H1 (cell line): ENCODE measurements around the gene CAMTA1. TPM values are rescaled to one million over a fixed set of nuclear protein-coding genes. Genes with fewer than 3 reads are reported as not detected.

ENCODE experiments used
- CTCF ChIA-PET: fragments of 300-600 bp; sonication (Branson Sonifier 250); formaldehyde crosslinking; loops from one replicate; lab custom pipeline; 2021; ENCODE audit not compliant: partially characterized antibody; lab: Charles Lee
- POLR2A ChIA-PET: fragments of 300-600 bp; sonication (Branson Sonifier 250); formaldehyde crosslinking; loops from one replicate; lab custom pipeline; 2021; ENCODE audit warnings: inconsistent platforms; ENCODE audit not compliant: partially characterized antibody; lab: Charles Lee
- DNase-seq, 2 experiments: peaks; one replicate each; pipeline versions ENCODE4 v3.0.0 to v3.0.0-alpha.2; 2010 to 2022; ENCODE audit warnings: low spot score in 2 of 2, low read depth in 1 of 2, mixed read lengths in 1 of 2
- FAIRE-seq: peaks from 2 replicates; lab custom pipeline; 2011; peaks lifted over from hg19 to GRCh38; lab: Jason Lieb, UNC
- H2AFZ ChIP-seq: 2 replicates; pipeline ENCODE4 v1.8.1; 2012; ENCODE audit warnings: low read length, inconsistent platforms
- H2AK5ac ChIP-seq: 2 replicates; pipeline ENCODE4 v1.6.1; 2013; ENCODE audit warnings: low read depth, low read length
- H2BK120ac ChIP-seq: replicated peaks from 2 replicates; pipeline ENCODE3; 2013; ENCODE audit warnings: low read depth, low read length, inconsistent platforms
- H2BK12ac ChIP-seq: 2 replicates; pipeline ENCODE4 v1.6.1; 2013; ENCODE audit warnings: low read depth, low read length
- H2BK15ac ChIP-seq: 2 replicates; pipeline ENCODE4 v1.6.1; 2013; ENCODE audit warnings: low read length
- H2BK20ac ChIP-seq: 2 replicates; pipeline ENCODE4 v1.6.1; 2013; ENCODE audit warnings: low read length
- H2BK5ac ChIP-seq: 2 replicates; pipeline ENCODE4 v1.6.1; 2013; ENCODE audit warnings: low read depth, low read length
- H3K14ac ChIP-seq: 2 replicates; pipeline ENCODE4 v1.6.1; 2013; ENCODE audit warnings: inconsistent platforms; ENCODE audit not compliant: insufficient read length
- H3K18ac ChIP-seq: 2 replicates; pipeline ENCODE4 v1.6.1; 2013; ENCODE audit warnings: low read length; ENCODE audit errors: extremely low read depth
- H3K23ac ChIP-seq: 2 replicates; pipeline ENCODE4 v1.6.1; 2013; ENCODE audit warnings: inconsistent platforms; ENCODE audit not compliant: insufficient read length
- H3K23me2 ChIP-seq: 2 replicates; pipeline ENCODE4 v1.6.1; 2013; ENCODE audit warnings: low read depth, low read length
- H3K27ac ChIP-seq: 2 replicates; pipeline ENCODE4 v1.6.1; 2011; ENCODE audit warnings: low read depth, low read length, inconsistent platforms
- H3K27me3 ChIP-seq, 4 experiments: replicated peaks in 1 of 4; 1 replicate in 1 of 4; 2 replicates in 3 of 4; pipeline versions ENCODE4 v1.6.1 to v1.8.1; 2011 to 2013; ENCODE audit warnings: low read length in 3 of 4, mild to moderate bottlenecking in 3 of 4, inconsistent platforms in 2 of 4, mixed read lengths in 2 of 4, moderate library complexity in 1 of 4; ENCODE audit not compliant: control insufficient read depth in 3 of 4, insufficient read depth in 3 of 4; ENCODE audit errors: extremely low read depth in 1 of 4
- H3K36me3 ChIP-seq, 4 experiments: 2 replicates each; pipeline versions ENCODE4 v1.6.1 to v1.8.1; 2011 to 2013; ENCODE audit warnings: mild to moderate bottlenecking in 4 of 4, low read length in 3 of 4, moderate library complexity in 2 of 4, control low read depth in 1 of 4, inconsistent platforms in 1 of 4; ENCODE audit not compliant: insufficient read depth in 4 of 4, control insufficient read depth in 2 of 4
- H3K4ac ChIP-seq: replicated peaks from 2 replicates; pipeline ENCODE3; 2013; ENCODE audit warnings: low read length, low read depth, mixed read lengths, inconsistent platforms; ENCODE audit not compliant: insufficient read length
- H3K4me1 ChIP-seq, 4 experiments: replicated peaks in 1 of 4; 1 replicate in 1 of 4; 2 replicates in 3 of 4; pipeline versions ENCODE4 v1.6.1 to v1.8.1; 2011 to 2013; ENCODE audit warnings: low read length in 3 of 4, inconsistent platforms in 2 of 4, mixed read lengths in 1 of 4; ENCODE audit not compliant: insufficient read depth in 4 of 4, control insufficient read depth in 3 of 4
- H3K4me2 ChIP-seq, 2 experiments: 2 replicates each; pipeline versions ENCODE4 v1.6.1 to v1.8.1; 2011 to 2013; ENCODE audit warnings: low read depth in 2 of 2, low read length in 2 of 2, control low read depth in 1 of 2, inconsistent platforms in 1 of 2, mild to moderate bottlenecking in 1 of 2; ENCODE audit not compliant: insufficient read depth in 1 of 2
- H3K4me3 ChIP-seq, 4 experiments: fragments of 200-600, 300-600 bp in 1 of 4; sonication (generic), shearing (Covaris generic), sonication (Bioruptor Twin) in 1 of 4; 2 replicates each; pipeline versions ENCODE4 v1.5.1 to v1.8.1; 2011 to 2016; ENCODE audit warnings: low read length in 4 of 4, low read depth in 3 of 4, control low read depth in 2 of 4, inconsistent platforms in 2 of 4, mild to moderate bottlenecking in 2 of 4, mixed read lengths in 1 of 4, moderate library complexity in 1 of 4; ENCODE audit not compliant: insufficient read depth in 2 of 4; ENCODE audit errors: extremely low read depth in 1 of 4
- H3K56ac ChIP-seq: replicated peaks from 2 replicates; pipeline ENCODE3; 2013; ENCODE audit warnings: low read depth, mild to moderate bottlenecking, mixed read lengths, low read length, inconsistent platforms; ENCODE audit not compliant: insufficient read length
- H3K79me1 ChIP-seq: 2 replicates; pipeline ENCODE4 v1.6.1; 2013; ENCODE audit warnings: low read depth, low read length, control low read depth
- H3K79me2 ChIP-seq, 2 experiments: 2 replicates each; pipeline versions ENCODE4 v1.6.1 to v1.8.1; 2012 to 2013; ENCODE audit warnings: low read length in 2 of 2, mild to moderate bottlenecking in 2 of 2, inconsistent platforms in 1 of 2; ENCODE audit not compliant: insufficient read depth in 2 of 2, control insufficient read depth in 1 of 2
- H3K9ac ChIP-seq, 4 experiments: replicated peaks in 1 of 4; 1 replicate in 1 of 4; 2 replicates in 3 of 4; pipeline versions ENCODE4 v1.6.1 to v1.8.1; 2011 to 2013; ENCODE audit warnings: low read depth in 3 of 4, low read length in 3 of 4, control low read depth in 2 of 4, mild to moderate bottlenecking in 2 of 4, moderate library complexity in 2 of 4, inconsistent platforms in 1 of 4; ENCODE audit errors: extremely low read depth in 1 of 4
- H3K9me3 ChIP-seq, 2 experiments: 2 replicates each; pipeline versions ENCODE4 v1.6.1 to v1.8.1; 2012 to 2013; ENCODE audit warnings: mild to moderate bottlenecking in 2 of 2, moderate library complexity in 2 of 2, control low read depth in 1 of 2, inconsistent platforms in 1 of 2, low read depth in 1 of 2, low read length in 1 of 2, mixed read lengths in 1 of 2; ENCODE audit not compliant: insufficient read depth in 2 of 2
- H4K20me1 ChIP-seq, 2 experiments: replicated peaks in 1 of 2; 2 replicates each; pipeline versions ENCODE3 to v1.8.1; 2011 to 2013; ENCODE audit warnings: inconsistent platforms in 2 of 2, low read length in 2 of 2, mild to moderate bottlenecking in 1 of 2; ENCODE audit not compliant: insufficient read depth in 2 of 2, control insufficient read depth in 1 of 2
- H4K5ac ChIP-seq: 2 replicates; pipeline ENCODE4 v1.6.1; 2013; ENCODE audit warnings: low read length, low read depth, mixed read lengths, inconsistent platforms; ENCODE audit not compliant: insufficient read length
- H4K8ac ChIP-seq: 2 replicates; pipeline ENCODE4 v1.8.0; 2013; ENCODE audit warnings: mild to moderate bottlenecking, moderate library complexity, low read length, inconsistent platforms; ENCODE audit not compliant: insufficient read depth; ENCODE audit errors: extremely low read depth
- H4K91ac ChIP-seq: replicated peaks from 2 replicates; pipeline ENCODE3; 2013; ENCODE audit warnings: low read length, mixed read lengths, inconsistent platforms; ENCODE audit not compliant: insufficient read length
- BACH1 ChIP-seq: IDR thresholded peaks from 2 replicates; pipeline ENCODE4 v1.6.1; 2012; ENCODE audit warnings: low read length, improper control_type of control experiment
- CREB1 ChIP-seq: IDR thresholded peaks from 2 replicates; pipeline ENCODE4 v1.6.1; 2012; ENCODE audit warnings: inconsistent platforms
- CTBP2 ChIP-seq: IDR thresholded peaks from 2 replicates; pipeline ENCODE4 v1.7.0; 2011; ENCODE audit warnings: borderline replicate concordance, mild to moderate bottlenecking, moderate library complexity, mixed read lengths, low read length; ENCODE audit not compliant: insufficient read depth, insufficient read length
- EGR1 ChIP-seq: IDR thresholded peaks from 2 replicates; pipeline ENCODE4 v1.6.1; 2011; ENCODE audit warnings: low read depth, low read length, borderline replicate concordance
- EP300 ChIP-seq, 2 experiments: IDR thresholded peaks; 1 replicate in 1 of 2; 2 replicates in 1 of 2; pipeline ENCODE4 v1.6.1; 2011 to 2012; ENCODE audit warnings: low read depth in 2 of 2, low read length in 2 of 2, mild to moderate bottlenecking in 2 of 2, borderline replicate concordance in 1 of 2, inconsistent platforms in 1 of 2, moderate library complexity in 1 of 2
- HDAC2 ChIP-seq, 2 experiments: fragments of 300-600 bp in 1 of 2; sonication (generic) in 1 of 2; IDR thresholded peaks; 2 replicates each; pipeline ENCODE4 v1.6.1; 2011 to 2012; ENCODE audit warnings: low read depth in 2 of 2, low read length in 2 of 2, mild to moderate bottlenecking in 2 of 2, moderate library complexity in 2 of 2, borderline replicate concordance in 1 of 2, inconsistent platforms in 1 of 2
- KDM5A ChIP-seq: fragments of 200-600 bp; IDR thresholded peaks from 2 replicates; pipeline ENCODE4 v1.7.1; 2012; ENCODE audit warnings: mild to moderate bottlenecking, low read length, inconsistent platforms, mixed read lengths
- PHF8 ChIP-seq: fragments of 200-600 bp; sonication (generic); conservative IDR thresholded peaks from 2 replicates; pipeline ENCODE4 v1.7.1; 2012; ENCODE audit warnings: low read depth, mild to moderate bottlenecking, inconsistent platforms, low read length, moderate library complexity
- RFX5 ChIP-seq: IDR thresholded peaks from 2 replicates; pipeline ENCODE4 v1.6.1; 2011; ENCODE audit warnings: low read depth, low read length, improper control_type of control experiment, borderline replicate concordance
- SUZ12 ChIP-seq: fragments of 200-600 bp; sonication (generic); IDR thresholded peaks from 2 replicates; pipeline ENCODE4 v1.6.1; 2012; ENCODE audit warnings: mild to moderate bottlenecking, inconsistent platforms, low read length, moderate library complexity, mixed read lengths
- TAF7 ChIP-seq: optimal IDR thresholded peaks from 2 replicates; pipeline ENCODE3; 2011; ENCODE audit warnings: low read depth, mild to moderate bottlenecking, inconsistent platforms, low read length, moderate library complexity, borderline replicate concordance
- TEAD4 ChIP-seq: IDR thresholded peaks from 2 replicates; pipeline ENCODE4 v1.6.1; 2012; ENCODE audit warnings: low read depth, low read length, inconsistent platforms, mixed read lengths
- ZNF274 ChIP-seq: IDR thresholded peaks from 2 replicates; pipeline ENCODE4 v1.7.0; 2012; ENCODE audit warnings: low read length, borderline replicate concordance; ENCODE audit errors: extremely low read depth
- WGBS, 2 experiments: shearing (Covaris generic) in 1 of 2; methylation state at CpG; one replicate each; pipeline versions ENCODE4 v1.1.6 to v1.1.7; 2013 to 2015; ENCODE audit warnings: low lambda C conversion rate in 2 of 2, mixed read lengths in 2 of 2, inconsistent platforms in 1 of 2, low coverage in 1 of 2, missing lambda C conversion rate in 1 of 2; ENCODE audit not compliant: insufficient replicate concordance in 2 of 2, insufficient coverage in 1 of 2, insufficient read length in 1 of 2; ENCODE audit errors: extremely low coverage in 1 of 2, missing lambda C conversion rate in 1 of 2; 5-methylcytosine and 5-hydroxymethylcytosine counted together
- polyA plus RNA-seq, 7 experiments: library from polyadenylated mRNA; depleted of rRNA in 3 of 7; stranded (reverse) in 5 of 7; unstranded in 2 of 7; fragments of >200 nt in 5 of 7; fragments of 200-250 nt in 2 of 7; gene quantifications; 1 replicate in 5 of 7; 2 replicates in 1 of 7; 4 replicates in 1 of 7; pipeline versions ENCODE4 v1.2.1 to v1.2.3, GENCODE V29; 2011 to 2013; ENCODE audit warnings: missing spikeins in 2 of 7, mixed read lengths in 2 of 7
- total RNA-seq: library from RNA; stranded (reverse); fragmentation: NEBNext Ultra II Directional; extraction: Animal tissue kit (Norgen Biotek cat#: 25700); gene quantifications from 2 replicates; pipeline ENCODE4 v1.2.1, GENCODE V29; 2021

The CAMTA1 gene
- total and polyA plus RNA-seq, 2 of the 8 experiments (the other 6 are each of a cell fraction or from before 2014, with no cell fraction given) = 65.0 to 119 TPM

- Histone ChIP-seq H4K20me1 (no peaks in the 10 kb centered on the region), H3K14ac (no peak overlapping the region), H3K79me2 (no peaks in the 10 kb centered on the region), H3K23me2 (no peaks in the 10 kb centered on the region), H2AK5ac (no peak overlapping the region), H3K4me2 (no peak overlapping the region), H2AFZ (no peak overlapping the region), H3K9me3 (peaks cover 3 to 6% of the 10 kb centered on the region in 2 experiments; a peak in 3 of 4 replicates), H3K36me3 (no peaks in the 10 kb centered on the region), H2BK20ac (no peak overlapping the region), H3K4ac (no peak overlapping the region), H2BK120ac (no peak overlapping the region), H3K4me3 (no peak overlapping the region), H2BK15ac (no peak overlapping the region), H3K23ac (no peak overlapping the region), H3K56ac (no peak overlapping the region), H3K27me3 (no peaks in the 10 kb centered on the region), H2BK12ac (no peak overlapping the region), H3K79me1 (no peaks in the 10 kb centered on the region), H2BK5ac (no peak overlapping the region), H4K91ac (no peak overlapping the region), H3K27ac (no peak overlapping the region), H3K18ac (no peak overlapping the region), H3K9ac (no peak overlapping the region), H3K4me1 (no peaks in the 10 kb centered on the region; a peak in 1 of 7 replicates), H4K8ac (no peak overlapping the region), H4K5ac (no peak overlapping the region)
- POLR2A ChIA-PET = no interaction called here
- CTCF ChIA-PET = no interaction called here
- DNase-seq = no peak
- no peak for FAIRE-seq
- WGBS, 2 experiments = 93% methylated on average over 5 of the region's 5 CpGs; no CpG with 5 or more reads in 1 of the 2 experiments
- TF ChIP-seq SUZ12 = no peak
- TF ChIP-seq BACH1 = no peak
- TF ChIP-seq TAF7 = no peak
- no peak for TF ChIP-seq TEAD4
- TF ChIP-seq RFX5 = no peak
- TF ChIP-seq CTBP2 = no peak
- no peak for TF ChIP-seq PHF8
- no peak for TF ChIP-seq EGR1
- TF ChIP-seq HDAC2 (IDR thresholded peaks at IDR 0.05; ENCODE audit: borderline replicate concordance in 1 of 2, low read depth in 2 of 2, low read length in 2 of 2) = no peak
- TF ChIP-seq CREB1 = no peak
- no peak for TF ChIP-seq KDM5A
- no peak for TF ChIP-seq EP300 (IDR thresholded peaks at IDR 0.05; ENCODE audit: borderline replicate concordance in 1 of 2, low read depth in 2 of 2, low read length in 2 of 2)
- no peak for TF ChIP-seq ZNF274
Measured at GRCh38 chr1:6923012-6923411, 137.8 kb downstream of the CAMTA1 start.
